COLO668 (cell line): ENCODE data around the gene ANGEL2.
A peak's percentile ranks its signal among the peaks of the same experiment; 100 is the strongest.
"Not testable (repeated sequence)": the region's sequence is repeated elsewhere in the genome, so short reads cannot be mapped to it uniquely, and the experiment has no call there.

Source experiments
- DNase-seq: peaks from one replicate; lab custom pipeline; 2025; ENCODE audit not compliant: unreplicated experiment; lab: John Stamatoyannopoulos, UW

The ANGEL2 gene

DNA sequence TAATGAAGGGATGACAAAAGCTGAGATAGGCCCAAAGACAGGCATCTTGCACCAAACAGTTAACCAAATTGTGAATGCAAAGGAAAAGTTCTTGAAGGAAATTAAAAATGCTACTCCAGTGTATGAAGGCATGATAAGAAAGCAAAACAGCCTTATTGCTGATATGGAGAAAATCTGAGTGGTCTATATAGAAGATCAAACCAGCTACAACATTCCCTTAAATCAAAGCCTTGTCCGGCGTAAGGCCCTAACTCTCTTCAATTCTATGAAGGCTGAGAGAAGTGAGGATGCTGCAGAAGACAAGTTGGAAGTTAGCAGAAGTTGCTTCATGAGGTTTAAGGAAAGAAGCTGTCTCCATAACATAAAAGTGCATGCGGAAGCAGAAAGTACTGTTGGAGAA lies 4.3 kb upstream of the ANGEL2 start:
- no peak for DNase-seq

DNA sequence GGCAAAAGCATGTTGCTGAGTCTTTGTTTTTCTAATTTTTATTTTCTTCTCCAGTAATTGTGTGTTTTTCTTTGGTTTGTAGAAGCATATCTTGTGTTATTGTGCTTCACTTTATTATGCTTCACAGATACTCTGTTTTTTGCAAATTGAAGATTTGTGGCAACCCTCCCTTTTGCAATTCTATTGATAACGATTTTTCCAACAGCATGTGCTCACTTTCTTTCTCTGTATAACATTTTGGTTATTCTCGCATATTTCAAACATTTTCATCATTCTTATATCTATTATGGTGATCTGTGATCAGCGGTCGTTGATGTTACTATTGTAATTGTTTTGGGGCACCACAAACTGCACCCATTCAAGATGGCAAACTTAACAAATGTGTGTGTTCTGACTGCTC lies 3.8 kb upstream of the ANGEL2 start:
- no peak for DNase-seq

DNA sequence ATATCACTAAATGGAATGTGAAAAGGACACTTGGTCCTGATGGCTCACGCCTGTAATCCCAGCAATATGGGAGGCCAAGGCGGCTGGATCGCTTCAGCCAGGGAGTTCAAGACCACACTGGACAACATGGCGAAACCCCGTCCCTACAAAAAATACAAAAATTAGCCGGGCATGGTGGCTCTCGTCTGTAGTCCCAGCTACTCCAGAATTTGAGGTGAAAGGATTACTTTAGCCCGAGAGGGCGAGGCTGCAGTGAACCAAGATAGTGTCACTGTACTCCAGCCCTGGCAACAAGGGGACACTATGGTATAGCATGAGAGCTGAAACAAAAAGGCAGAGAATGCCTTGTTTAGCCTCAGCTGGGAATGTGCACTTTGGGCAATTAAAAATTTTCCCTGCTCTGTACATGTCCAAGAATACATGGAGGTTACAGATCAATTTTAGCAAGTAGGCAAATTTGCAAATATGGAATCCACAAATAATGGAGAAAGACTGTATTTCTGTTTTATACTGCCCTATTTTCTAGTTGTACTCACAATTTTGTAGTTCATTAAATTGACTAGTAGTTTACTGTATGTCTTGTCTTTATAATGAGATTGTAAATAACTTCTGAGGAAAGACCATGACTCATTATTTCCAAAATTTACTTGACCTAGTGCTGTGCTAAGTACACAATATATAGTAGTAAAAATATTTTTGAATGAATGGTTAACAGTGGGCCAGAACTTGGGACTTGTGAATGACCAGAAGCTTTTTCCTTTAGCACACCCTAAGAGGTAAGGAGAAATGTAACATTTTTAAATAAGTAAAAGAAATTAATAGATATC lies 2.0 kb upstream of the ANGEL2 start:
- DNase-seq: no peak

DNA sequence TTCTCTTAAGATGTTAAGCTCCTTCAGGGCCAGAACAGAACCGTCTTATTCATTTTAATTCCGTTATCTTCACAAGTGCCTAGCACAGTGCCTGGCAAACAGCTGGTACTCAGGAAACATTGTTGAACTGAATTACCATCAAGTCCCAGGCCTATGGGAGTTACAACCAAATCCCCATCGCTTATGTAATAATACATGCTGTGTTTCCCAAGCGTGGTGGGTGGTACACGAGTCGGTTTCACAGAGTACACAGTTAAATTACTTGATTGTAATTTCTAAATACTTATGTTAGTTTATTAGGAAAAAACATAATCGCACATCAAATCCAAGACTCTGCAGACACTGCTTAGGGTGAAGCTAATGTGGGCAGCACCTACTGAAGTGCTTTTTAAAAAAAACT lies 1.0 kb downstream of the ANGEL2 start:
- DNase-seq: no peak

DNA sequence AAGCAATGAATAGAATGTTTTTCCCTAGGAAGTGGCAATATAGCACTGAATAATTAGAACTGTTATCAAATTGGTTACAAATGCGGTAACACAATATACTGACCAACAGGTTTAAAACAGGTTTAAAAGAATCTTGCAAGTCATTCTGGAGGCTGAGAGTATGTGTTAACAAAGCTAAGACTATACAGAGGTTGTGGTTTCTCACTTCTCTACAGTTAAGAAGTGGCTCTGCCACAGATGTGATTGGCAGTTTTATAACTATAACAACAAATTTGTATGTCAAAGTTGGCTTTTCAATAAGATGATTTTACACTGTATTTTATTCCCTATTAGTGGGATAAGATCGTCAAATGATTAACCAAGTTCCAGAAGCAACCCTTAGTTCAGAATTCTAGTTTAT lies 7.1 kb downstream of the ANGEL2 start:
- no peak for DNase-seq

DNA sequence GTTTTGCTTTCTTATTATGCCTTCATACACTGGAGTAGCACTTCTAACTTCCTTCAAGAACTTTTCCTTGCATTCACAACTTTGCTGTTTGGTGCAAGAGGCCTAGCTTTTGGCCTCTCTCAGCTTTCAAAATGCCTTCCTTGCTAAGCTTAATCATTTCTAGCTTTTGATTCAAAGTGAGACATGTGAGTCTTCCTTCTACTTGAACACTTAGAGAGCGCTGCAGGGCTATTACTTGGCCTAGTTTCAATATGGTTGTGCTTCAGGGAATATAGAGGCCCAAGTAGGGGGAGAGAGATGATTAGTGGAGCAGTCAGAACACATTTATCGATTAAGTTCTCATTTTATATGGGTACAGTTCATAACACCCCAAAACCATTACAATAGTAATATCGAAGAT lies 12.4 kb downstream of the ANGEL2 start:
- DNase-seq: no peak

DNA sequence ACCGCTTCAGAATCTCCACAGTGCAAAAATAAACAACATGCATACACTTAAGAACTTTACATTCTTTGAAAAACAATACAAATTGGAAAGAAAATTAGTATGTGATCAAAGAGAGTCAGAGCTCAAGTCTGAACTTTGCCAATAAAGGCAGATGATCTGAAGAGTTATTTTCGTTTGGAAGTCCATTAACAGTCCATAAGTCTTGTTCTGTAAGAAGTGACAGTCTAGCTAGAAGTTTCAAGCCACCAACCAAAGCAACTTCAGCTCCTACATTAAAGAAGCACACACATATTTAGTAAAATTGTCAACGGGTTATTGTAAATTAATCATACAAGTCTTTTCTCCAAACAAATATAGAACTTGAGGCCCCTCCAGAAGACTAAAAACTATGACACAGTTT lies 20.7 kb downstream of the ANGEL2 start:
- no peak for DNase-seq

DNA sequence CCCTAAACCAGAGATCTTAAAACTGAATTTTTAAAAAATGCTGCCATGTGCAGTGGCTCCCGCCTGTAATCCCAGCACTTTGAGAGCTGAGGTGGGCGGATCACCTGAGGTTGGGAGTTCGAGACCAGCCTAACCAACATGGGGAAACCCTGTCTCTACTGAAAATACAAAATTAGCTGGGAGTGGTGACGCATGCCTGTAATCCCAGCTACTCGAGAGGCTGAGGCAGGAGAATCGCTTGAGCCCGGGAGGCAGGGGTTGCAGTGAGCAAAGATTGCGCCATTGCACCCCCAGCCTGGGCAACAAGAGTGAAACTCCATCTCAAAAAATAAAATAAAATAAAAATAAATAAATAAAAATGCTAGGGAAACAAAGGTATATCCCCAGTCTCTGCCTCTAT lies 21.7 kb downstream of the ANGEL2 start:
- not testable (repeated sequence) for DNase-seq

DNA sequence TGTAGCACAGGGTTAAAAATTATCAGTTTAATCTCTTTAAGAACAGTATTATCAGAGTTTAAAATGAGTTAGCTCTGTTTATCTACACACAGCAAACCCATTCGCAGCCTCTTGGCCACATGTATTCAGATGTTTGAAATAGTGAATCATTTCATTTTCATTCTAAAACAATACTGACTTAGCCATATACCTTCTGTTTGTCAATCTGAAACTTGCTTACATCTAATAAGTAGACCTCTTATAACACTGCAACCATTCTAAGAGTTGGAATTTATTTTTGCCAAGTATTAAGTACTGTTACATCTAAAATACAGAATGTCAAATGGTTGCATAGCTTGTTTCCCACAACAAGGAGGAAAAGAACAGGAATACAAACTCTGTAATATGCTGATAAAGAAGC lies 25.4 kb downstream of the ANGEL2 start:
- no peak for DNase-seq

DNA sequence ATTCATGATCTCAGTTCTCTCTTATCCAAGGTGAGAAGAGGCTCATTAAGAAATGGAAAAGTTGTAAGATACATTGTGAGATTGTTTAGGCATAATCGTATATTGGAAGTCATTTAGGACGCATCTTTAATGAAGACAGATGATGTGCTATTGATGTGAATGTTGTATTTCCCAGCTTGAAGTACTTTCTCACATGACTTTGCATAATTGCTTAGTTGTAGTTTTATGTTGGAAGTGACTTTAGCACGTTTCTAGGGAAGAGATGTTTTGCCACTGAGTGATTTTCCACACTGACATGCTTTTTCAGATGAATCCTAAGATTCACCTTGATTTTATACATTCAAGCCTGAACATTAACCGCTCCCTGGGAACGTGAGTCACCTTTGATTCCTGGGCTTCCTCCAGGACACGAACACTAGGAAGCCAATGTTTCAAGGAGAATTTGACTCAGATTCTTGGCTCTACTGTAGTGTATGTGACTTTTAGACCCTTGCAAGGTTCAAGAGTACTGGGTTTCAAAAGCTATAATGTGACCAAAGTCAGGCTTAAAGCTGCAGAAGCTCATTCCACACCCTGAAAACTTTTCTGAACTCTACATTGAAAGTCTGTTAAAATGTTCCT lies 27.9 kb downstream of the ANGEL2 start:
- no peak for DNase-seq

DNA sequence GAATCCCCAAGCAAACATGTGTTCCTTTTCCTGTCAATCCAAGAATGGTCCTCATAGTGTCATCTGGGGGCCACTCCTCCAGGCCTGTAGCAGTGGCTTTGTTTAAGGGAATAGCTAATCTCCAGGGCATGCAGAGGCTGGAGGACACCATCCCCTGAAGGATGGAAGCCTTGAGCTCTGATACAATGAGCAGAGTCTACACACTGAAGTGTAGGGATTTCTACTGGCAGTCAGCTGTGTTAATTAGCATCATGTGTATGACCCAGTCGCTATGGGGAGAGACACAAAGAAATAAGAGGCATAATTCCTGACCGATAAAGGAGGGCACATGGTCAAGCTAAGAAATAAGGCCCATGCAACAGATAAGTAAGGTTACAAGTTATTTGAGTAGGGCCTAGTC lies 29.1 kb downstream of the ANGEL2 start:
- no peak for DNase-seq

DNA sequence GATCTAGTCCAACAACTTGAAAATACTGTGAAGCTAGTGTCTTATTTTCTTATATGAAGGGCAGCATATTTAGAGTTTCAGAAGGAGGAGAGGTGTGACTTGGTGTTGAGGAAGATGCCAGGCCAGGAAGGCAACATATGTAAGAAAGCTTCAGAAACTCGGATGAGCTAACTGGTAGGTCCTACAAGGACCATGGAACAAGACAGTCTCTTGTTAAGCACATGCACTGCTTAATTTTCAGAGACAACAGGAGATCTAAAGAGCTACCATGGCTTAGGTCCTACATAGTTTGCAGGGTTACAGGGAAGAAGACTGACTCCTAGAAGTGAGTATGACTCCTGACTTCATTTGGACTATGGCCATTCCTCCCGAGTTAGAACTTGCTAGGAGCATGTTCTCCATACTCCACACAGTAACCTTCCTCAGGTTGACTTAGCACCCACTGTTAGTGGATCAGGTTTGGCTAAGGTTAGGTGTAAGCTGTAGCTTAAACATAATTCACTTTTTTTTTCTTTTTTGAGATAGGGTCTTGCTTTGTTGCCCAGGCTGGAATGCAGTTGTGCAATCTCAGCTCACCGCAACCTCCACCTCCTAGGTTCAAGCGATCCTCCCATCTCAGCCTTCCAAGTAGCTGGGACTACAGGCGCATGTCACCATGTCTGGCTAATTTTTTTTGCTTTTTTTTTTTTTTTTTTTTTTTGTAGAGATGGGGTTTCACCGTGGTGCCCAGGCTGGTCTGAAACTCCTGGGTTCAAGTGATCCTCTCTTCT lies 31.0 kb downstream of the ANGEL2 start:
- DNase-seq: no peak

DNA sequence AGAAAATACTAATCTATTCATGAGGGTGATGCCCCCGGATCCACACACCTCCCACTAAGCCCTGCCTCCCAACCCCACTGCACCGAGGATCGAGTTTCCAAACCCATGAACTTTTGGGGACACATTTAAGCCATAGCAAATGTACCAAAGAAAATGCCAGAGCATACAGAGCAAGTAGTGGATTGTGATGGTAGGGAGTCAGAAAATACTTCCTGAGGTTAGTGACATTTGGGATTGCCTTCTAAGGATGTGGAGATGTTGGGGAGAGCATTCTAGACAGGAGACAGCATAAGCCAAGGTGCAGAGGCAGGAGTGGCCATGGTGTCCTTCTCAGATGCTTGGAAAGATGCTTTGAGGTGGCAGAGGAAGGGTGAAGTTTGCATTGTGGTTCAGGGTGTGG lies 32.2 kb downstream of the ANGEL2 start:
- DNase-seq: no peak

DNA sequence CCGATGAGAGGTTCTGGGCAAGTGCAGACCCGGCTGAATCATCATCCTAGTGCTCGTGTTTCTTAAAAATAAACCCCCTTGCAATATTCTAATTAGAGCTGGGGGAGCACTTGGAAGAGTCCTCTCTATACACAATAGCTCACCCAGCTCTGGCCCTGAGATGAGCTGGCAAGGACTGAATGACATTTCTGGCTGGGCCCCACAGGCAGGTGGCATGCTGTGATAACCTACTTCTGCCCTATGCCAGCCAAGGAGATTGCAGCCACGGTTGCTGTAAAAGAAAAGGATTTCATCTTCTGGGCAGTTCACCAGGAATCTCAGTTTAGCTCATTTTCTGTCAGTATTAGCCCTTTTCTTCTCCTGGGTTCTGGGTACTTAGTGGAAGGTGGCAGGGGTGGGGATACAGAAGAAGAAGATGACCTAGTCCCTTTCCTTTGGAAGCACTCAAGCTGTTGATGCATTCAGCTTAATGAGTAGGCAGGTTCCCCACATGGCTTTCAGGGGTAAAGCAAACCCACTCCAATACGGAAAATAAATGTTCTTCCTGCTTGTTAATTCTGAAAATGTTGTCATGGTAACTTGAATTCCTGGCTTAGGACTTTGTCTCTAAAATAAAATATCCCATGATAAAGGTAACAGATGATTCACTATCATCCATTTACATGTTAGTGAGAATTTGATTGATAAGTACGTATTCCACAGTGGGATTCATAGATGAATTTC lies 33.1 kb downstream of the ANGEL2 start:
- DNase-seq: no peak

DNA sequence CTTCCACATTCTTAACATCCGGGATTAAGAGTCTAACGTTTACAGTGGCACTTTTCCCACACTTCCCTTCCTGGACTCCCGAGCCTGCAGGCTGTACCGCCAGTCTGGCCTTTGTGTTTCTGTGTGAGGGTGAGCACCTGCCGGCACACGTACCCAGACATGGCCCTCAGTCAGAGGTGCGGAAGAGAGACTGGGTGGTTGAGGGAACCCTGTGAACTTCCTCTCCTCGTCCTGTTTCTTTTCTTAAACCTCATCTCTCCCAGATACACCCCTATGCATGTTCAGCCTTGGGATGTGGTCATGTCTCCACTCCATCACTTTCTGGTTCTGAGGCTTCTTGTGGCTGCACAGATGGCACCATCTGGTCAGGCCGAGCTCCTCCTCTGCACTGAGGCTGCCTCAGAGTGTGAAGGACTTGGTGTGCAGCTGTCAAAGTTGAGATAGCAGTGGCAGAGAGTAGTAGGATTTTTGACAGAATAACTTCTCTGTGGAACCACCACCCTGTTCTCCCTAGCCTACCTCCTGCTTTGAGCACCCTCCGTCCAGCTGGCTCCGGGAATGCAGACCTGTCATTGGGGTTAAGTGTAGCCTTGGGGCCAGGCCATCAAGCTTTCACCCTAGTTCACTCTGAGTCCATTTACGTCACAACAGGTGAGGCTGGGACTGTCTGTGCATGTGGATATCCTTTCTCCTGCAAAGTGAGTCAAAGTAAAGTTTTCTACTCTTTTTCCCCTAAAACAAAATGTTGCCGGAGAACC lies 33.9 kb downstream of the ANGEL2 start:
- DNase-seq: peak; percentile 64

DNA sequence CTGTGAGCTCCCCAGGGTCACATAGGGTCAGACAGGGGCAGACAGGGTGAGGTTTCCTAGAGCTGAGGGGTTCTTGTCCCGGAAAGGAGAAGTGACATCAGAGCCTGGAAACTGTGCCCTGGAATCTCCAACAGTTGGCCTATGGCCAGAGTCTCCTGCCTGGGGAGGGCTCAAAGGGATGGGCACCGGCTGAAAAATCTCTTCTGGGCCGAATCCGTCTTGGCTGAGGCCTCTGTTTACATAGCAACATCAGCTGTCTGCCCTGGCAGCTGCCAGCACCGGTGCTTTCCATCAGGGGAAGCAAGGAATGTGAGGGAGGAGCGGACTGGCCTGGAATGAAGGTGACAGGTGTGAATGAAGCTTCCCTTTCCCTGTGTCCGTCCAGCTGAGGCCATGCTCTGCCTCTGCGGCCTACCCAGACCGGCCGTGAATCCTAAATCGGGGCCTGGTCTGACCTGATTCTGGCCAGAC lies 34.6 kb downstream of the ANGEL2 start:
- peak; percentile 87 for DNase-seq

DNA sequence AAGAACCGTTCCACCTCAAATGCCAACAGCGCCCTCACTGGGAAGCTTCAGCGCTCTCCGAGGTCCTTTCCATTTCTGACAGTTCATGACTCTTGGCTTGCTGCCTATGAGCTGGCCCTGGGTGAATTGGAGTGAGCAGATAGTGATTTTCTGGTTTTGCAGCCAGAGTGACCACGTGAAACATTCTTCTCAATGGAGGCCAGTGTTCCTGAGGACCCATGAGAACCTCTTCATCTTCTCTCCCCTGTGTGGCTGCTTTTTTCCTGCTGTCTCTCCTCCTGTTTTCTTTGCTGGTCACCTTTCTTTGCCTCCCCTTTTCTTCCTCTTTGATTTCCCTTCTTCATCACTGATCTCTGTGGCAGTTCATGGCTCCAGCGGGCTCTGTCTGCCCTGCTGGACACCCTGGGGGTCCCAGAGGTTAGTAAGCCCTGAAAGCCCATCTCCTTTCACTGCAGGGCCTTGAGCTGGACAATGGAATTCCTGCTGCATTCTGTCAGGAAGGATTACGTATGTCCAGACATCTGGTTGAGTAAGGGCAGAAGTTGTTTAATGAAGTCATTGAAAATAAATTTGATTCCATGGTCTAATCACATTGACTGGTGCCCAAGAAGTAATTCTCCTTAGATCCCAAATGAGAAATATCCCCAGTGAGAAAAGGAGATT lies 35.4 kb downstream of the ANGEL2 start:
- DNase-seq: no peak

DNA sequence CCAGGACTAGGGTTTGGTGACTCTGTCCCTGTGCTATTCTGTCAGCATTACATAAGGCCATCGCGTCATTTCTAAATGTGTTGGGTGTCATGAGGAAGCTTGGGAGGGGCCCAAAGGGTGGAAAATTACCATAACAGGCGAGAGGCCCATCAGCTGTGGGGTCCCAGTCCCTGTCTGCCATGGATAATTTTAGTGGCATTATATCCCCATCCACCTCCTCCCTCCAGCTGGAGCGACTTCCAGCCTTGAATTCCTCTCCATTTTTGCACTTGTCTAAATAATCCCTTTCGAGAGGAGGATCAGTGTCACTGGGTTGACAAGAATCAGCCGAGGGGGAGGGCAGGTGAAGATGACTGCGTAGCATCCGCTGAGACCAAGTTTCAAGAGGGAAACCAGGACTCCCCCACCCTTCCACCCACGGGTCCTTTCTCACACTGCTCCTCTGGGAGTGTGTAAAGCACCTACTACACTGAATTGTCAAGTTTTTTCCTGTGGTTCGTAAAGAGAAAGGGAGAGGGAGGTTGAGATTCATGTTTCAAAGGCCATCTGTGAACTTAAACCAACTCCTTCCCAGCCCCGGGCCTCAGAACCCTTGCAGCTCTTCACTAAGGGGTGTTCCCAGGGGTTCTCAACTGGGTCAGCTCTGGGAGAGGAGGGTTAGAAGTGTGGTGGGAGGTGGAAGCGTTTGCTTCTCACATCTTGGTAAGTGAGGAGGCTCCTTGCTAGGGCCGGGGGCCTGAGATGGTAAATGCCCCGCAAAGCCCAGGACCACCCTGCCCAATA lies 36.1 kb downstream of the ANGEL2 start:
- no peak for DNase-seq
